HAP-1 (cell line): ENCODE measurements around the gene CTAG1A.
"Not testable (repeated sequence)": the region's sequence is repeated elsewhere in the genome, so short reads cannot be mapped to it uniquely, and the experiment has no call there.

Source experiments
- DNase-seq, 2 experiments: peaks; one replicate each; pipeline ENCODE4 v3.0.0-alpha.2; 2016 to 2020; ENCODE audit warnings: low spot score in 2 of 2
- H3K27me3 ChIP-seq: fragments of 250-450 bp; sonication (Bioruptor Pico); 2 replicates; pipeline ENCODE4 v1.5.1; 2020; ENCODE audit warnings: low read depth, mild to moderate bottlenecking, moderate library complexity
- H3K36me3 ChIP-seq: fragments of 250-450 bp; sonication (Bioruptor Pico); replicated peaks from 2 replicates; pipeline ENCODE4 v1.5.1; 2020; ENCODE audit warnings: mild to moderate bottlenecking
- H3K4me1 ChIP-seq: fragments of 250-450 bp; sonication (Bioruptor Pico); 2 replicates; pipeline ENCODE4 v1.5.1; 2020; ENCODE audit warnings: mild to moderate bottlenecking
- H3K4me3 ChIP-seq: fragments of 250-450 bp; sonication (Bioruptor Pico); 2 replicates; pipeline ENCODE4 v1.5.1; 2020; ENCODE audit warnings: mild to moderate bottlenecking, moderate library complexity
- H3K9me3 ChIP-seq: fragments of 250-450 bp; sonication (Bioruptor Pico); 2 replicates; pipeline ENCODE4 v1.5.1; 2020; ENCODE audit warnings: mild to moderate bottlenecking, moderate library complexity
- in situ Hi-C: fragments of 300-500 bp; cut with MboI; formaldehyde crosslinking; loops from 3 replicates; pipeline ENCODE4 v1.14.3; 2020; ENCODE audit warnings: low sequenced_read_pairs, inconsistent platforms, mixed read lengths

The CTAG1A gene

GRCh38 chrX:154584585-154585183 is at the start of gene CTAG1A:
TSS of gene CTAG1A (plus strand) at chrX:154585133. CDS start at chrX:154585207, 74 bp downstream.
- not testable (repeated sequence) for DNase-seq, H3K27me3 ChIP-seq, H3K36me3 ChIP-seq, H3K4me1 ChIP-seq, H3K9me3 ChIP-seq, H3K4me3 ChIP-seq
- in situ Hi-C loops, result loop anchor here (25.0 kb wide), 2 partner anchors 153 to 278 kb away; no protein-coding TSS in a partner anchor

- Histone ChIP-seq H3K27me3 (no peaks in the 10 kb centered on the region), H3K4me1 (no peaks in the 10 kb centered on the region), H3K4me3 (no peak overlapping the region), H3K9me3 (no peaks in the 10 kb centered on the region), H3K36me3 (peaks cover 42% of the 10 kb centered on the region)
- in situ Hi-C loops, result loop anchor here (25.0 kb wide), 4 partner anchors 174 to 1574 kb away; partner anchors contain the start of genes FLNA, IRAK1 and MECP2
- DNase-seq, result no peak
Observed at GRCh38 chrX:154535892-154536291, 49.0 kb upstream of the CTAG1A start.

GRCh38 chrX:154539077-154539476 is 45.9 kb upstream of the CTAG1A start:
- Histone ChIP-seq H3K27me3 (no peaks in the 10 kb centered on the region), H3K9me3 (no peaks in the 10 kb centered on the region), H3K36me3 (peaks cover 48% of the 10 kb centered on the region), H3K4me1 (0 out of 2 replicates have a peak, but pooled peaks cover 2% of the 10 kb centered on the region), H3K4me3 (no peak overlapping the region)
- in situ Hi-C loops, result loop anchor here (25.0 kb wide), 4 partner anchors 177 to 1577 kb away; partner anchors contain the start of genes FLNA, IRAK1 and MECP2
- no peak for DNase-seq

- in situ Hi-C loops, result loop anchor here (25.0 kb wide), 4 partner anchors 178 to 1578 kb away; partner anchors contain the start of genes FLNA, IRAK1 and MECP2
- not testable (repeated sequence) for H3K9me3 ChIP-seq, DNase-seq, H3K27me3 ChIP-seq, H3K4me1 ChIP-seq, H3K4me3 ChIP-seq
- peaks cover 50% of the 10 kb centered on the region for H3K36me3 ChIP-seq
Observed at GRCh38 chrX:154540365-154540764, 44.6 kb upstream of the CTAG1A start.

GRCh38 chrX:154540897-154541535 is 43.9 kb upstream of the CTAG1A start:
- H3K4me3 ChIP-seq, result no peak overlapping the region

GRCh38 chrX:154541589-154541895 is 43.4 kb upstream of the CTAG1A start:
- Histone ChIP-seq H3K27me3 (no peaks in the 10 kb centered on the region), H3K36me3 (peaks cover 47% of the 10 kb centered on the region), H3K4me1 (peaks cover 9% of the 10 kb centered on the region), H3K4me3 (no peak overlapping the region), H3K9me3 (no peaks in the 10 kb centered on the region)
- in situ Hi-C loops, result loop anchor here (25.0 kb wide), 4 partner anchors 179 to 1579 kb away; partner anchors contain the start of genes FLNA, IRAK1 and MECP2
- DNase-seq, result no peak

More at GRCh38 chrX:154540897-154541535, 43.9 kb upstream of the CTAG1A start:
- DNase-seq, result no peak
- Histone ChIP-seq H3K27me3 (no peaks in the 10 kb centered on the region), H3K9me3 (no peaks in the 10 kb centered on the region), H3K4me1 (peaks cover 6% of the 10 kb centered on the region), H3K36me3 (peaks cover 47% of the 10 kb centered on the region)
- in situ Hi-C loops, result loop anchor here (25.0 kb wide), 4 partner anchors 179 to 1579 kb away; partner anchors contain the start of genes FLNA, IRAK1 and MECP2

GRCh38 chrX:154541896-154542722 is 42.8 kb upstream of the CTAG1A start:
- in situ Hi-C loops, result loop anchor here (25.0 kb wide), 4 partner anchors 180 to 1580 kb away; partner anchors contain the start of genes FLNA, IRAK1 and MECP2
- Histone ChIP-seq H3K9me3 (no peaks in the 10 kb centered on the region), H3K27me3 (no peaks in the 10 kb centered on the region), H3K36me3 (peaks cover 47% of the 10 kb centered on the region), H3K4me3 (no peak overlapping the region), H3K4me1 (peaks cover 9% of the 10 kb centered on the region)
- no peak for DNase-seq

GRCh38 chrX:154542723-154543424 is 42.1 kb upstream of the CTAG1A start:
- Histone ChIP-seq H3K27me3 (no peaks in the 10 kb centered on the region), H3K4me1 (peaks cover 9% of the 10 kb centered on the region), H3K9me3 (no peaks in the 10 kb centered on the region), H3K4me3 (no peak overlapping the region), H3K36me3 (peaks cover 47% of the 10 kb centered on the region)
- in situ Hi-C loops, result loop anchor here (25.0 kb wide), 4 partner anchors 181 to 1581 kb away; partner anchors contain the start of genes FLNA, IRAK1 and MECP2
- DNase-seq, result no peak

GRCh38 chrX:154545673-154546274 is 39.2 kb upstream of the CTAG1A start:
- Histone ChIP-seq H3K4me1 (peaks cover 9% of the 10 kb centered on the region), H3K36me3 (peaks cover 45% of the 10 kb centered on the region), H3K4me3 (peak overlapping the region; percentile 92), H3K27me3 (no peaks in the 10 kb centered on the region), H3K9me3 (no peaks in the 10 kb centered on the region)
- in situ Hi-C loops, result loop anchor here (25.0 kb wide), 4 partner anchors 183 to 1583 kb away; partner anchors contain the start of genes FLNA, IRAK1 and MECP2
- DNase-seq, result no peak

GRCh38 chrX:154546354-154547244 is 38.3 kb upstream of the CTAG1A start, which contains the start of gene G6PD:
TSS of gene G6PD (minus strand) at chrX:154546846. CDS start at chrX:154546155, 691 bp downstream.
- no peaks in the 10 kb centered on the region for H3K27me3 ChIP-seq
- peak; percentile 72 to 89 for DNase-seq
- H3K4me3 ChIP-seq, result peak within 1 kb of the TSS; percentile 92
- peaks cover 37% of the 10 kb centered on the region for H3K36me3 ChIP-seq
- in situ Hi-C loops, result loop anchor here (25.0 kb wide), 4 partner anchors 184 to 1584 kb away; partner anchors contain the start of genes FLNA, IRAK1 and MECP2
- H3K9me3 ChIP-seq, result no peaks in the 10 kb centered on the region
- peaks cover 9% of the 10 kb centered on the region for H3K4me1 ChIP-seq

- peaks cover 36% of the 10 kb centered on the region for H3K36me3 ChIP-seq
- H3K27me3 ChIP-seq, result no peaks in the 10 kb centered on the region
- H3K9me3 ChIP-seq, result no peaks in the 10 kb centered on the region
- peak within 1 kb of the TSS; percentile 92 for H3K4me3 ChIP-seq
- in situ Hi-C loops, result loop anchor here (25.0 kb wide), 4 partner anchors 185 to 1585 kb away; partner anchors contain the start of genes FLNA, IRAK1 and MECP2
- DNase-seq, result peak; percentile 88 to 98
- H3K4me1 ChIP-seq, result peaks cover 6% of the 10 kb centered on the region
Observed at GRCh38 chrX:154547245-154548027, 37.5 kb upstream of the CTAG1A start, which contains the start of gene IKBKG. TSS of gene IKBKG (plus strand) at chrX:154547620. CDS start at chrX:154552003, 4,383 bp downstream.
